KMS-11 (cell line): ENCODE data around the gene EPS8.

Experiments
- H2AFZ ChIP-seq: fragments of 200-600 bp; sonication (generic); 2 replicates; pipeline ENCODE4 v1.6.1; 2016; ENCODE audit warnings: antibody characterized with exemption, mixed run types, low read depth
- H3K27ac ChIP-seq: fragments of 200-600 bp; sonication (generic); 2 replicates; pipeline ENCODE4 v1.6.1; 2016; ENCODE audit warnings: mild to moderate bottlenecking, mixed run types
- H3K27me3 ChIP-seq: fragments of 200-600 bp; sonication (generic); 2 replicates; pipeline ENCODE4 v1.6.1; 2017; ENCODE audit warnings: mild to moderate bottlenecking, low read depth, mixed run types, moderate library complexity; ENCODE audit not compliant: insufficient read depth
- H3K36me3 ChIP-seq: fragments of 200-600 bp; sonication (generic); 2 replicates; pipeline ENCODE4 v1.6.1; 2017; ENCODE audit warnings: mild to moderate bottlenecking, mixed run types; ENCODE audit not compliant: insufficient read depth
- H3K4me1 ChIP-seq: fragments of 200-600 bp; sonication (generic); 2 replicates; pipeline ENCODE4 v1.6.1; 2016; ENCODE audit warnings: mild to moderate bottlenecking, low read depth, mixed run types; ENCODE audit not compliant: poor library complexity, severe bottlenecking
- H3K4me2 ChIP-seq: fragments of 200-600 bp; sonication (generic); 2 replicates; pipeline ENCODE4 v1.7.0; 2016; ENCODE audit warnings: mild to moderate bottlenecking, mixed run types
- H3K4me3 ChIP-seq: fragments of 200-600 bp; sonication (generic); IDR thresholded peaks from 2 replicates; pipeline ENCODE4 v1.6.1; 2017; ENCODE audit warnings: low read depth, low read length, mixed read lengths; ENCODE audit not compliant: insufficient read depth
- H3K79me2 ChIP-seq: fragments of 200-600 bp; sonication (generic); 2 replicates; pipeline ENCODE4 v1.6.1; 2016; ENCODE audit warnings: low read depth, mixed run types; ENCODE audit not compliant: insufficient read depth
- H3K9ac ChIP-seq: fragments of 200-600 bp; sonication (generic); 2 replicates; pipeline ENCODE4 v1.6.1; 2016; ENCODE audit warnings: mild to moderate bottlenecking, mixed run types
- H4K20me1 ChIP-seq: fragments of 200-600 bp; sonication (generic); 2 replicates; pipeline ENCODE4 v1.6.1; 2016; ENCODE audit warnings: mild to moderate bottlenecking, mixed run types; ENCODE audit not compliant: insufficient read depth
- CTCF ChIP-seq: fragments of 200-600 bp; sonication (generic); conservative IDR thresholded peaks from 2 replicates; pipeline ENCODE4 v1.6.1; 2017; ENCODE audit warnings: low read depth, mild to moderate bottlenecking, antibody characterized with exemption, low read length, moderate library complexity, mixed read lengths

Gene EPS8

GRCh38 chr12:15636060-15636890 is 152.9 kb downstream of the EPS8 start:
- H3K4me2 ChIP-seq: no peak overlapping the region
- H3K27ac ChIP-seq: no peak overlapping the region
- H3K79me2 ChIP-seq: no peaks in the 10 kb centered on the region
- no peaks in the 10 kb centered on the region for H3K27me3 ChIP-seq
- no peak overlapping the region for H2AFZ ChIP-seq
- H3K9ac ChIP-seq: no peak overlapping the region
- no peak overlapping the region for H3K4me3 ChIP-seq
- no peak for TF ChIP-seq CTCF
- no peaks in the 10 kb centered on the region for H4K20me1 ChIP-seq
- no peaks in the 10 kb centered on the region for H3K36me3 ChIP-seq
- H3K4me1 ChIP-seq: peaks cover 5% of the 10 kb centered on the region

GRCh38 chr12:15634010-15634683 is 155.0 kb downstream of the EPS8 start:
- Histone ChIP-seq H3K4me3 (no peak overlapping the region), H3K36me3 (no peaks in the 10 kb centered on the region), H3K27me3 (no peaks in the 10 kb centered on the region), H4K20me1 (no peaks in the 10 kb centered on the region), H3K9ac (no peak overlapping the region), H3K79me2 (no peaks in the 10 kb centered on the region), H3K27ac (no peak overlapping the region), H3K4me1 (peaks cover 5% of the 10 kb centered on the region), H2AFZ (no peak overlapping the region), H3K4me2 (no peak overlapping the region)
- no peak for TF ChIP-seq CTCF

- Histone ChIP-seq H3K27me3 (no peaks in the 10 kb centered on the region), H3K9ac (no peak overlapping the region), H3K79me2 (no peaks in the 10 kb centered on the region), H2AFZ (no peak overlapping the region), H3K27ac (no peak overlapping the region), H4K20me1 (no peaks in the 10 kb centered on the region), H3K36me3 (no peaks in the 10 kb centered on the region), H3K4me1 (no peaks in the 10 kb centered on the region), H3K4me3 (no peak overlapping the region), H3K4me2 (no peak overlapping the region)
- no peak for TF ChIP-seq CTCF
These were observed 156.0 kb downstream of the EPS8 start for GRCh38 chr12:15633201-15633600.

- Histone ChIP-seq H2AFZ (no peak overlapping the region), H3K79me2 (no peaks in the 10 kb centered on the region), H4K20me1 (no peaks in the 10 kb centered on the region), H3K36me3 (no peaks in the 10 kb centered on the region), H3K4me3 (no peak overlapping the region), H3K27me3 (no peaks in the 10 kb centered on the region), H3K27ac (no peak overlapping the region), H3K9ac (no peak overlapping the region), H3K4me1 (no peaks in the 10 kb centered on the region), H3K4me2 (no peak overlapping the region)
- TF ChIP-seq CTCF: no peak
These were observed 156.5 kb downstream of the EPS8 start for GRCh38 chr12:15632708-15633107.
